C4-2B (cell line): Measurements from ENCODE around the gene TOMM70.

Source experiments
- CTCF ChIP-seq: fragments of 450-650 bp; conservative IDR thresholded peaks from 2 replicates; pipeline ENCODE4 v1.5.1; 2017; ENCODE audit warnings: mild to moderate bottlenecking
- ZFX ChIP-seq: fragments of 450-650 bp; IDR thresholded peaks from 2 replicates; pipeline ENCODE4 v1.6.1; 2017

DNA sequence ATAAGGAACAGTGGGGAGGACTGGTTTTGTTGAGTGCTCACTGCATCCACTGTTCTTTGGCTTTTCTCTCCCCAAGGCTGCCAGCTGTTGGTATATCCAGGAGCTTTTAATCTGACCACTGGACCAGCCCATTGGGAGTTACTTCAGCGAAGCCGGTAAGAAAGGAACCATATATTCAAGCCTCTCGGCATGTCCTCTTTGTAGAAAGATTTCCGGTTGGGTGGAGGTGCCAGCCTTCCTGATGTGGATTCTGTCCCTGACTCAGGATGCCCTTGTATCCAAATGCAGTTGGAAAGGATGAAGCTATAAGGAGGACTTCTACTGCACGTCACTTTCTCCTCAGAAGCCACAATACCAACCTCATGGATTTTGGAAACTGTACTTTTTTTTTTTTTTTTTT lies 52.2 kb downstream of the TOMM70 start:
- TF ChIP-seq CTCF (no peak), ZFX (no peak)
